Measurements from ENCODE around the gene SORCS2.

DNA sequence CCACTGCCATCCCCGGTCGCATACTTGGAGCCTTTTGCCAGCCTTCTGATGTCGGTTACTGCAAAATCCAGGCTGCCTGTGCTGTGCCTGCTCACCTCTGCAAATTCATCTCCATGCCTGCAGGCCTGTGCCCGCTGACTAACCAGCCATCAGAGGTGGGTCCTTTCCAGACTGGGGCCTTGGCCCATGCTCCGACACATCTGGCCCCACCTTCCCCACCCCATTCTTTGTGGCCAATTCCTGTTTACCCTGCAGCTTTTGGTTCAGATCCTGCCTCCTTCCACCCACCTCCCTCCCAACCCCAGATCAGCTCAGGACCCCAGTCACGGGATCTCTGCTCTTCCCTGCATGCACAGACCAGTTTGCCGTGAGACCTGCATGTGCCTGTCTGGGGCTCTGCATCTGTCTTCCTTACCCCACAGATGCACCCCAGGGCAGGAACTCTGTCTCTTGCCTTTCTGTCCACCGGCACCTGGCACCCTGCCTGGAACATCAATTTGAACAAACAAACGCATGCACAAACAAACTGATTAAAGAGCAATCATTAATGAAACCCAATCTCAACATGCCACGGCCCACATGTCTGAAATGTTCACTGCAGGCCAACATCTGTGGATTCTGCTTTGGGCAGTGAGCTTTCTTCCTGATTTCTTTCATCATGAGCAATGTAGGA is 355.2 kb downstream of the SORCS2 start:
- TF ChIP-seq, protein P1, sequence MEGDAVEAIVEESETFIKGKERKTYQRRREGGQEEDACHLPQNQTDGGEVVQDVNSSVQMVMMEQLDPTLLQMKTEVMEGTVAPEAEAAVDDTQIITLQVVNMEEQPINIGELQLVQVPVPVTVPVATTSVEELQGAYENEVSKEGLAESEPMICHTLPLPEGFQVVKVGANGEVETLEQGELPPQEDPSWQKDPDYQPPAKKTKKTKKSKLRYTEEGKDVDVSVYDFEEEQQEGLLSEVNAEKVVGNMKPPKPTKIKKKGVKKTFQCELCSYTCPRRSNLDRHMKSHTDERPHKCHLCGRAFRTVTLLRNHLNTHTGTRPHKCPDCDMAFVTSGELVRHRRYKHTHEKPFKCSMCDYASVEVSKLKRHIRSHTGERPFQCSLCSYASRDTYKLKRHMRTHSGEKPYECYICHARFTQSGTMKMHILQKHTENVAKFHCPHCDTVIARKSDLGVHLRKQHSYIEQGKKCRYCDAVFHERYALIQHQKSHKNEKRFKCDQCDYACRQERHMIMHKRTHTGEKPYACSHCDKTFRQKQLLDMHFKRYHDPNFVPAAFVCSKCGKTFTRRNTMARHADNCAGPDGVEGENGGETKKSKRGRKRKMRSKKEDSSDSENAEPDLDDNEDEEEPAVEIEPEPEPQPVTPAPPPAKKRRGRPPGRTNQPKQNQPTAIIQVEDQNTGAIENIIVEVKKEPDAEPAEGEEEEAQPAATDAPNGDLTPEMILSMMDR (IDR thresholded peaks at IDR 0.05), result no peak
- no peak for TF ChIP-seq POLR2AphosphoS5 (IDR thresholded peaks at IDR 0.05)

Measured in breast epithelium (tissue), 3 donors.